ENCODE results near the gene KLHL29.

DNA sequence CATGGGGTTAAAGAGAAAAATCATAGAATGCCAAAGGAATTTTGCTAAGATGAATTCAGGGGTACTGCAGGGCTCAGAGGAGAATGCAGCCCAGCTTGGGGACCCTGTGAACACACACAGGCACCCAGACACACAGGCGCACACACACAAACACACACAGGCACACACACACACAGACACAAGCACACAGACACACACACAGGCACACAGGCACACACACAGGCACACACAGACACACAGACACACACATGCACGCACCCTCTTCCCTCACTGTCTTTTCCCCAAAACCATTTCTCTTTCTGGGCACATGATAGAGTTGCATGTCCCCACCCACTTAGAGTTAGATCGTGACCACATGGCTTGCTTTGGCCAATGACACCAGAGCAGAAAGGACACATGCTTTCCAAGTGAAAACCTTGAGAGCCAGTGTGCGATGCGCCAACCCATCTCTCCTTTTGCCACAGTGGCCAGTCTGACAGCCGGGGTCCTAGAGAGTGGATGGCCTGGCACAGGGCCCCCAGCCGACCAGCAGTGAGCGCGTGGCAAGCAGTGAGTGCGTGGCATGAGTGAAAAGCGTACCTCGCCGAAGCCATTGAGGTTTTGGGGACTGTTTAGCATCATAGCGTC, 163.3 kb downstream of the KLHL29 start:
- TF ChIP-seq EZH2 (IDR thresholded peaks at IDR 0.05; ENCODE audit: insufficient read depth, poor library complexity, severe bottlenecking) (no peak), EZH2phosphoT487 (IDR thresholded peaks at IDR 0.05; ENCODE audit: insufficient read depth, low read depth) (no peak)

All from GM23248 (cell line).